ENCODE measurements around the gene FAM169A. TPM values are rescaled to one million over a fixed set of nuclear protein-coding genes. Genes with fewer than 3 reads are reported as not detected.

The FAM169A gene
- total RNA-seq, 1 donor from 2014 or later, result 11.9 TPM

- no peak overlapping the region for H3K27ac Mint-ChIP-seq (ENCODE audit: unreplicated experiment)
- H3K27me3 Mint-ChIP-seq (ENCODE audit: low read depth, unreplicated experiment), result no peaks in the 10 kb centered on the region
- no peaks in the 10 kb centered on the region for H3K4me1 ChIP-seq (ENCODE audit: insufficient read depth, low read length)
- no peak overlapping the region for H3K4me3 ChIP-seq (ENCODE audit: insufficient read depth, low read depth, low read length)
- no peak overlapping the region for H3K27ac ChIP-seq (ENCODE audit: low read depth, low read length)
- H2AFZ ChIP-seq (ENCODE audit: low read depth, low read length), result no peak overlapping the region
- H3K9me3 Mint-ChIP-seq (ENCODE audit: unreplicated experiment), result no peaks in the 10 kb centered on the region
- H3K4me2 ChIP-seq (ENCODE audit: low read length), result no peak overlapping the region
- no peak for DNase-seq (ENCODE audit: low read depth)
- H3K4me1 Mint-ChIP-seq (ENCODE audit: low read depth, unreplicated experiment), result peaks cover 18% of the 10 kb centered on the region
- H3K36me3 Mint-ChIP-seq (ENCODE audit: low read depth, unreplicated experiment), result no peaks in the 10 kb centered on the region
- H3K4me3 Mint-ChIP-seq (ENCODE audit: unreplicated experiment), result no peak overlapping the region
- no peaks in the 10 kb centered on the region for H3K9me3 ChIP-seq (ENCODE audit: insufficient read depth, low read depth, low read length)
- H3K36me3 ChIP-seq (ENCODE audit: insufficient read depth, low read length), result no peaks in the 10 kb centered on the region
- no peak for FAIRE-seq
- no peak overlapping the region for H3K9ac ChIP-seq (ENCODE audit: low read length)
- no peaks in the 10 kb centered on the region for H3K27me3 ChIP-seq (ENCODE audit: insufficient read depth, low read length)
- no peaks in the 10 kb centered on the region for H3K79me2 ChIP-seq (ENCODE audit: insufficient read depth, low read length)
- no peaks in the 10 kb centered on the region for H4K20me1 ChIP-seq (ENCODE audit: insufficient read depth, low read length)
- no peak for TF ChIP-seq EZH2 (IDR thresholded peaks at IDR 0.05; ENCODE audit: insufficient read depth, low read length)
- TF ChIP-seq CTCF (IDR thresholded peaks at IDR 0.05; ENCODE audit: insufficient read depth, low read depth, low read length), result no peak
Observed at GRCh38 chr5:74816875-74817274, 49.3 kb downstream of the FAM169A start.

GRCh38 chr5:74810915-74811314 lies 55.3 kb downstream of the FAM169A start:
- H3K27me3 ChIP-seq (ENCODE audit: insufficient read depth, low read length), result no peaks in the 10 kb centered on the region
- H3K4me2 ChIP-seq (ENCODE audit: low read length), result no peak overlapping the region
- no peaks in the 10 kb centered on the region for H3K9me3 ChIP-seq (ENCODE audit: insufficient read depth, low read depth, low read length)
- Mint-ChIP-seq H3K27ac (ENCODE audit: unreplicated experiment) (no peak overlapping the region), H3K4me1 (ENCODE audit: low read depth, unreplicated experiment) (peaks cover 4% of the 10 kb centered on the region), H3K4me3 (ENCODE audit: unreplicated experiment) (no peak overlapping the region), H3K27me3 (ENCODE audit: low read depth, unreplicated experiment) (no peaks in the 10 kb centered on the region), H3K36me3 (ENCODE audit: low read depth, unreplicated experiment) (no peaks in the 10 kb centered on the region), H3K9me3 (ENCODE audit: unreplicated experiment) (no peaks in the 10 kb centered on the region)
- H3K4me1 ChIP-seq (ENCODE audit: insufficient read depth, low read length), result no peaks in the 10 kb centered on the region
- no peaks in the 10 kb centered on the region for H3K79me2 ChIP-seq (ENCODE audit: insufficient read depth, low read length)
- no peak overlapping the region for H3K4me3 ChIP-seq (ENCODE audit: insufficient read depth, low read depth, low read length)
- no peak overlapping the region for H3K27ac ChIP-seq (ENCODE audit: low read depth, low read length)
- TF ChIP-seq CTCF (IDR thresholded peaks at IDR 0.05; ENCODE audit: insufficient read depth, low read depth, low read length) (no peak), EZH2 (IDR thresholded peaks at IDR 0.05; ENCODE audit: insufficient read depth, low read length) (no peak)
- H2AFZ ChIP-seq (ENCODE audit: low read depth, low read length), result no peak overlapping the region
- no peak overlapping the region for H3K9ac ChIP-seq (ENCODE audit: low read length)
- H4K20me1 ChIP-seq (ENCODE audit: insufficient read depth, low read length), result no peaks in the 10 kb centered on the region
- FAIRE-seq (no peak), DNase-seq (ENCODE audit: low read depth) (no peak)
- H3K36me3 ChIP-seq (ENCODE audit: insufficient read depth, low read length), result no peaks in the 10 kb centered on the region

- FAIRE-seq (no peak), DNase-seq (ENCODE audit: low read depth) (no peak)
- no peak overlapping the region for H3K4me3 Mint-ChIP-seq (ENCODE audit: unreplicated experiment)
- no peaks in the 10 kb centered on the region for H3K9me3 Mint-ChIP-seq (ENCODE audit: unreplicated experiment)
- H3K36me3 ChIP-seq (ENCODE audit: insufficient read depth, low read length), result no peaks in the 10 kb centered on the region
- no peaks in the 10 kb centered on the region for H3K36me3 Mint-ChIP-seq (ENCODE audit: low read depth, unreplicated experiment)
- no peaks in the 10 kb centered on the region for H3K27me3 ChIP-seq (ENCODE audit: insufficient read depth, low read length)
- no peak overlapping the region for H3K9ac ChIP-seq (ENCODE audit: low read length)
- no peak for TF ChIP-seq CTCF (IDR thresholded peaks at IDR 0.05; ENCODE audit: insufficient read depth, low read depth, low read length)
- no peak for TF ChIP-seq EZH2 (IDR thresholded peaks at IDR 0.05; ENCODE audit: insufficient read depth, low read length)
- H3K27me3 Mint-ChIP-seq (ENCODE audit: low read depth, unreplicated experiment), result no peaks in the 10 kb centered on the region
- no peaks in the 10 kb centered on the region for H3K4me1 ChIP-seq (ENCODE audit: insufficient read depth, low read length)
- H3K27ac ChIP-seq (ENCODE audit: low read depth, low read length), result no peak overlapping the region
- H3K27ac Mint-ChIP-seq (ENCODE audit: unreplicated experiment), result peak overlapping the region; percentile 15
- no peak overlapping the region for H2AFZ ChIP-seq (ENCODE audit: low read depth, low read length)
- H3K4me1 Mint-ChIP-seq (ENCODE audit: low read depth, unreplicated experiment), result peaks cover 10% of the 10 kb centered on the region
- no peak overlapping the region for H3K4me3 ChIP-seq (ENCODE audit: insufficient read depth, low read depth, low read length)
- H4K20me1 ChIP-seq (ENCODE audit: insufficient read depth, low read length), result no peaks in the 10 kb centered on the region
- no peaks in the 10 kb centered on the region for H3K9me3 ChIP-seq (ENCODE audit: insufficient read depth, low read depth, low read length)
- no peak overlapping the region for H3K4me2 ChIP-seq (ENCODE audit: low read length)
- H3K79me2 ChIP-seq (ENCODE audit: insufficient read depth, low read length), result no peaks in the 10 kb centered on the region
Observed at GRCh38 chr5:74801941-74802340, 64.2 kb downstream of the FAM169A start.

Measured in astrocyte (in vitro differentiated cells and primary cell).